ENCODE results near the gene VTA1. TPM values are rescaled to one million over a fixed set of nuclear protein-coding genes. Genes with fewer than 3 reads are reported as not detected.

The VTA1 gene
- total and polyA plus RNA-seq, 2 donors (not counting 1 experiment from before 2014, with no cell fraction given), result 19.8 to 27.9 TPM

GRCh38 chr6:142225115-142225514, 78.1 kb downstream of the VTA1 start:
- POLR2A ChIA-PET, result interaction anchor here (0.6 kb wide), 1 partner anchor 9 kb away, joined by 3 read pairs; no protein-coding TSS in a partner anchor
- no peak overlapping the region for H3K27ac ChIP-seq (ENCODE audit: low read length in 2 of 2)
- WGBS (ENCODE audit: insufficient coverage), result 93% methylated on average over 3 of the region's 4 CpGs
- Mint-ChIP-seq H3K27me3 (no peaks in the 10 kb centered on the region), H3K27ac (no peak overlapping the region), H3K4me3 (no peak overlapping the region), H3K4me1 (no peaks in the 10 kb centered on the region), H3K9me3 (ENCODE audit: insufficient read depth) (peaks cover 12% of the 10 kb centered on the region)
- intact Hi-C loops (cut with micrococcal nuclease), result no loop called here
- H3K79me2 ChIP-seq (ENCODE audit: control insufficient read depth, insufficient read depth, low read length), result no peaks in the 10 kb centered on the region
- H3K4me1 ChIP-seq (ENCODE audit: control insufficient read depth in 2 of 2, insufficient read depth in 2 of 2, low read length in 2 of 2), result no peaks in the 10 kb centered on the region
- no peak overlapping the region for H3K4me3 ChIP-seq (ENCODE audit: control extremely low read depth in 1 of 5, extremely low read depth in 1 of 5, insufficient read depth in 1 of 5, low read depth in 2 of 5, low read length in 4 of 5)
- H3K36me3 ChIP-seq (replicated peaks in 1 of 2; ENCODE audit: control extremely low read depth in 1 of 2, control insufficient read depth in 1 of 2, extremely low read depth in 1 of 2, insufficient read depth in 2 of 2, low read length in 1 of 2), result peaks cover 0 to 4% of the 10 kb centered on the region in 2 experiments
- H3K9me3 ChIP-seq (ENCODE audit: control extremely low read depth in 1 of 3, control insufficient read depth in 2 of 3, insufficient read depth in 1 of 3, low read length in 2 of 3), result peaks cover 0 to 8% (median 0%) of the 10 kb centered on the region in 3 donors
- H3K27me3 ChIP-seq (replicated peaks in 1 of 4; ENCODE audit: control extremely low read depth in 1 of 4, control insufficient read depth in 3 of 4, insufficient read depth in 4 of 4, low read length in 3 of 4), result no peaks in the 10 kb centered on the region
- no peak overlapping the region for H3K4me2 ChIP-seq (replicated peaks; ENCODE audit: low read depth, low read length, poor library complexity, severe bottlenecking)
- DNase-seq (no peak), ATAC-seq (ENCODE audit: low read depth) (no peak)
- TF ChIP-seq CTCF (IDR thresholded peaks at IDR 0.05), result no peak
- no peak for TF ChIP-seq EZH2 (IDR thresholded peaks at IDR 0.05; ENCODE audit: borderline replicate concordance, insufficient read depth, low read depth, low read length, poor library complexity, severe bottlenecking)
- no peak overlapping the region for H2AFZ ChIP-seq (ENCODE audit: insufficient read depth, low read depth, low read length, poor library complexity, severe bottlenecking)
- no peak overlapping the region for H3K9ac ChIP-seq (ENCODE audit: low read length)
- CTCF ChIA-PET, result no interaction called here
- H4K20me1 ChIP-seq (ENCODE audit: control insufficient read depth, insufficient read depth, low read length, poor library complexity, severe bottlenecking), result no peaks in the 10 kb centered on the region

- H3K36me3 ChIP-seq (replicated peaks in 1 of 2; ENCODE audit: control extremely low read depth in 1 of 2, control insufficient read depth in 1 of 2, extremely low read depth in 1 of 2, insufficient read depth in 2 of 2, low read length in 1 of 2), result no peaks in the 10 kb centered on the region
- no peak overlapping the region for H3K4me2 ChIP-seq (replicated peaks; ENCODE audit: low read depth, low read length, poor library complexity, severe bottlenecking)
- H3K27me3 ChIP-seq (replicated peaks in 1 of 4; ENCODE audit: control extremely low read depth in 1 of 4, control insufficient read depth in 3 of 4, insufficient read depth in 4 of 4, low read length in 3 of 4), result no peaks in the 10 kb centered on the region
- ATAC-seq (ENCODE audit: low read depth) (no peak), DNase-seq (no peak)
- H3K9ac ChIP-seq (ENCODE audit: low read length), result no peak overlapping the region
- no peak overlapping the region for H3K27ac ChIP-seq (ENCODE audit: low read length in 2 of 2)
- H3K4me3 Mint-ChIP-seq, result no peak overlapping the region
- WGBS (ENCODE audit: insufficient coverage), result 100% methylated on average over 2 of the region's 5 CpGs
- H3K9me3 Mint-ChIP-seq (ENCODE audit: insufficient read depth), result peaks cover 12% of the 10 kb centered on the region
- ChIA-PET POLR2A (no interaction called here), CTCF (no interaction called here)
- no peaks in the 10 kb centered on the region for H3K4me1 ChIP-seq (ENCODE audit: control insufficient read depth in 2 of 2, insufficient read depth in 2 of 2, low read length in 2 of 2)
- no peaks in the 10 kb centered on the region for H3K27me3 Mint-ChIP-seq
- H3K27ac Mint-ChIP-seq, result no peak overlapping the region
- intact Hi-C loops (cut with micrococcal nuclease), result no loop called here
- no peak overlapping the region for H2AFZ ChIP-seq (ENCODE audit: insufficient read depth, low read depth, low read length, poor library complexity, severe bottlenecking)
- H3K4me1 Mint-ChIP-seq, result no peaks in the 10 kb centered on the region
- H3K4me3 ChIP-seq (ENCODE audit: control extremely low read depth in 1 of 5, extremely low read depth in 1 of 5, insufficient read depth in 1 of 5, low read depth in 2 of 5, low read length in 4 of 5), result no peak overlapping the region
- H4K20me1 ChIP-seq (ENCODE audit: control insufficient read depth, insufficient read depth, low read length, poor library complexity, severe bottlenecking), result no peaks in the 10 kb centered on the region
- no peaks in the 10 kb centered on the region for H3K79me2 ChIP-seq (ENCODE audit: control insufficient read depth, insufficient read depth, low read length)
- H3K9me3 ChIP-seq (ENCODE audit: control extremely low read depth in 1 of 3, control insufficient read depth in 2 of 3, insufficient read depth in 1 of 3, low read length in 2 of 3), result peaks cover 0 to 8% (median 0%) of the 10 kb centered on the region in 3 donors
- TF ChIP-seq CTCF (IDR thresholded peaks at IDR 0.05) (no peak), EZH2 (IDR thresholded peaks at IDR 0.05; ENCODE audit: borderline replicate concordance, insufficient read depth, low read depth, low read length, poor library complexity, severe bottlenecking) (no peak)
These were observed 78.5 kb downstream of the VTA1 start for GRCh38 chr6:142225552-142225951.
